ENCODE data around the gene UGT1A10. TPM values are rescaled to one million over a fixed set of nuclear protein-coding genes. Genes with fewer than 3 reads are reported as not detected.

Gene UGT1A10
- polyA plus RNA-seq, 1 donor from 2014 or later: not detected

GRCh38 chr2:233711312-233712008 is 75.2 kb downstream of the UGT1A10 start:
- Histone ChIP-seq H3K36me3 (ENCODE audit: insufficient read depth, low read length) (no peaks in the 10 kb centered on the region), H3K9me2 (ENCODE audit: insufficient read depth, low read length) (no peaks in the 10 kb centered on the region), H3K27me3 (ENCODE audit: insufficient read depth, low read depth, low read length) (no peaks in the 10 kb centered on the region), H3K4me3 (ENCODE audit: low read length) (no peak overlapping the region), H3K27ac (ENCODE audit: low read length) (no peak overlapping the region), H3K79me2 (replicated peaks; ENCODE audit: insufficient read depth, low read length) (no peaks in the 10 kb centered on the region), H3F3A (ENCODE audit: insufficient read depth, low read length, poor library complexity, severe bottlenecking) (no peaks in the 10 kb centered on the region), H3K4me2 (ENCODE audit: low read length) (no peak overlapping the region), H4K20me1 (ENCODE audit: insufficient read depth) (no peaks in the 10 kb centered on the region), H3K9ac (ENCODE audit: low read length) (no peak overlapping the region), H2AFZ (ENCODE audit: low read depth, low read length) (no peak overlapping the region), H3K9me3 (ENCODE audit: low read length) (no peaks in the 10 kb centered on the region)
- TF ChIP-seq CTCF (IDR thresholded peaks at IDR 0.05; ENCODE audit: poor library complexity, severe bottlenecking): peak; percentile 32
- TF ChIP-seq EZH2 (IDR thresholded peaks at IDR 0.05; ENCODE audit: borderline replicate concordance, insufficient read depth, low read length, poor library complexity, severe bottlenecking): no peak
- TF ChIP-seq RAD21 (conservative IDR thresholded peaks at IDR 0.05): no peak

- Histone ChIP-seq H3K4me3 (ENCODE audit: low read length) (no peak within 1 kb of the TSS), H3K9me2 (ENCODE audit: insufficient read depth, low read length) (no peaks in the 10 kb centered on the region), H3K36me3 (ENCODE audit: insufficient read depth, low read length) (no peaks in the 10 kb centered on the region), H3K9ac (ENCODE audit: low read length) (no peak within 1 kb of the TSS), H3F3A (ENCODE audit: insufficient read depth, low read length, poor library complexity, severe bottlenecking) (no peaks in the 10 kb centered on the region), H3K27me3 (ENCODE audit: insufficient read depth, low read depth, low read length) (no peaks in the 10 kb centered on the region), H3K27ac (ENCODE audit: low read length) (no peak within 1 kb of the TSS), H4K20me1 (ENCODE audit: insufficient read depth) (no peaks in the 10 kb centered on the region), H2AFZ (ENCODE audit: low read depth, low read length) (no peak within 1 kb of the TSS), H3K9me3 (ENCODE audit: low read length) (no peaks in the 10 kb centered on the region), H3K4me2 (ENCODE audit: low read length) (no peak within 1 kb of the TSS), H3K79me2 (replicated peaks; ENCODE audit: insufficient read depth, low read length) (no peaks in the 10 kb centered on the region)
- TF ChIP-seq EZH2 (IDR thresholded peaks at IDR 0.05; ENCODE audit: borderline replicate concordance, insufficient read depth, low read length, poor library complexity, severe bottlenecking): no peak
- TF ChIP-seq SMC3 (conservative IDR thresholded peaks at IDR 0.05; ENCODE audit: poor library complexity): no peak
- no peak for TF ChIP-seq MXI1 (conservative IDR thresholded peaks at IDR 0.05; ENCODE audit: poor library complexity, severe bottlenecking)
- TF ChIP-seq REST (IDR thresholded peaks at IDR 0.05; ENCODE audit: borderline replicate concordance): no peak
- no peak for TF ChIP-seq CTCF (IDR thresholded peaks at IDR 0.05; ENCODE audit: poor library complexity, severe bottlenecking)
- TF ChIP-seq POLR2AphosphoS5 (IDR thresholded peaks at IDR 0.05): no peak
Observed at GRCh38 chr2:233712611-233713261, 76.5 kb downstream of the UGT1A10 start, which contains the start of gene UGT1A5. Gene UGT1A5, plus strand, starts transcription at chr2:233712907. Its CDS starts 85 bp downstream, at chr2:233712992.

Measured in neural cell (in vitro differentiated cells).